ENCODE data around the gene CDR2L. TPM values are rescaled to one million over a fixed set of nuclear protein-coding genes. Genes with fewer than 3 reads are reported as not detected.
"Not testable (repeated sequence)": the region's sequence is repeated elsewhere in the genome, so short reads cannot be mapped to it uniquely, and the experiment has no call there.

Gene CDR2L
- total and polyA plus RNA-seq, 9 donors = 2.1 to 19.2 (median 5.2) TPM

DNA sequence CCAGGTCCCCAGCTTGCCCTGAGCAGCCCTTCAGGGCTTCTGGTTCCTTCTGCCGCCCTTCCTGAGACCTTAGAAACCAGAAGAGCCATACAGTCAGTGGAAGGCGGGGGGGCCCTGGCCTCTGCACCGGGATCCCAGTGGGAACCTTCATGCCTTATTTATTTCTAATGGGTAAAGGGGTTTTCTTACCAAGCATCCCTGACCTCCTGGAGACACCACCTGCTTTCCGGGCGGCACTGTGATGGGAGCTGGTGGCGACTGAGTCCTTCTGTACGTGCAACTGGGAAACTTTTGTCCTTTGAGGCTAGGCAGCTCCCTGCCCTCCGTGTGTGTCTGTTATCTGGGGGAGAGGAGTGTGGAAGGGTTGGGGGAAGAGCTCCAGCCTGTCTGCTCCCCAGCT lies 17.9 kb downstream of the CDR2L start:
- no peak for TF ChIP-seq CTCF (IDR thresholded peaks at IDR 0.05)
- TF ChIP-seq EP300 (IDR thresholded peaks at IDR 0.05) = no peak
- TF ChIP-seq POLR2A (IDR thresholded peaks at IDR 0.05) = no peak
- 85 to 91% (median 90%) methylated on average over 8 of the region's 8 CpGs for whole genome bisulfite sequencing, 3 donors
- no peak for DNase-seq
- intact Hi-C loops (cut with DNase I) = no loop called here
- Histone ChIP-seq H3K27ac (no peak overlapping the region), H3K9me3 (no peaks in the 10 kb centered on the region), H3K27me3 (no peaks in the 10 kb centered on the region), H3K4me3 (no peak overlapping the region), H3K4me1 (ENCODE audit: insufficient read depth) (no peaks in the 10 kb centered on the region), H3K36me3 (no peaks in the 10 kb centered on the region)

DNA sequence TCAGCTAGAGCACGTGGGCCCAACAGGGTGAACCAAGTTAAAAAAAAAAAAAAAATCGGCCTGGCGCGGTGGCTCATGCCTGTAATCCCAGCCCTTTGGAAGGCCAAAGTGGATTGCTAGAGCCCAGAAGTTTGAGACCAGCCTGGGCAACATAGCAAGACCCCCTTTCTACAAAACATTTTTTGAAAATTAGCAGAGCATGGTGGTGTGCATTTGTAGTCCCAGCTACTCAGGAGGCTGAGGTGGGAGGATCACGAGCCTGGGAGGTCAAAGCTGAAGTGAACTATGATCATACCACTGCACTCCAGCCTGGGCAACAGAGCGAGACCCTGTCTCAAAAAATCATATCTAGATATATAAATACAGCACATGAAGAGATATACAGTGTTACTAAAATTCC lies 18.7 kb downstream of the CDR2L start:
- DNase-seq; H3K27me3 ChIP-seq; H3K27ac ChIP-seq; intact Hi-C loops (cut with DNase I); H3K36me3 ChIP-seq; H3K4me3 ChIP-seq; H3K9me3 ChIP-seq; H3K4me1 ChIP-seq (ENCODE audit: insufficient read depth): not testable (repeated sequence)
- WGBS, 3 donors = 92 to 95% (median 94%) methylated on average over 6 of the region's 6 CpGs

- no peak for DNase-seq
- intact Hi-C loops (cut with DNase I) = no loop called here
- WGBS, 3 donors = 90 to 92% (median 91%) methylated on average over 5 of the region's 5 CpGs
Measured at GRCh38 chr17:75006653-75007052, 19.2 kb downstream of the CDR2L start.

DNA sequence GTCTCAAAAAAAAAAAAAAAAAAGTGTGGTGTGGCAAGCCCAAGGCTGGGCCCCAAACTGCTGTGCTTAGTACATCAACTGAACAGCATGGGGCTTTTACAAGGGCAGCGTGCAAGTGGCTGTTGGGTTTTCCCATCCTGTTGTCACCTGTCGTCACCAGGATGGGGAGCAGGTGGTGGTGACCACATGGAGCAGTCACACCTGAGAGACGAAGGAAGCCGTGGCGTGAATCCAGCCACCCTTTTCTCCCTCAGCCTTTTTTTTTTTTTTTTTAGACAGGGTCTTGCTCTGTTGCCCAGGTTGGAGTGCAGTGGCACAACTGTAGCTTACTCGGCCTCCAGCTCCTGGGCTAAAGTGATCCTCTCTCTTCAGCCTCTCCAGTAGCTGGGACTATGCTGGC lies 20.9 kb downstream of the CDR2L start:
- 90 to 91% (median 90%) methylated on average over 6 of the region's 6 CpGs for WGBS, 3 donors
- no peak for TF ChIP-seq POLR2A (IDR thresholded peaks at IDR 0.05)
- no peak for TF ChIP-seq EP300 (IDR thresholded peaks at IDR 0.05)
- no peak for TF ChIP-seq CTCF (IDR thresholded peaks at IDR 0.05)
- H3K27me3 ChIP-seq = no peaks in the 10 kb centered on the region
- no peaks in the 10 kb centered on the region for H3K36me3 ChIP-seq
- H3K4me1 ChIP-seq (ENCODE audit: insufficient read depth) = no peaks in the 10 kb centered on the region
- no peaks in the 10 kb centered on the region for H3K9me3 ChIP-seq
- no peak overlapping the region for H3K27ac ChIP-seq
- intact Hi-C loops (cut with DNase I) = no loop called here
- no peak for DNase-seq
- no peak overlapping the region for H3K4me3 ChIP-seq

More at GRCh38 chr17:75006653-75007052, 19.2 kb downstream of the CDR2L start:
- no peak overlapping the region for H3K27ac ChIP-seq
- H3K9me3 ChIP-seq = no peaks in the 10 kb centered on the region
- no peak overlapping the region for H3K4me3 ChIP-seq
- no peaks in the 10 kb centered on the region for H3K27me3 ChIP-seq
- TF ChIP-seq POLR2A (IDR thresholded peaks at IDR 0.05) (no peak), EP300 (IDR thresholded peaks at IDR 0.05) (no peak), CTCF (IDR thresholded peaks at IDR 0.05) (no peak)
- no peaks in the 10 kb centered on the region for H3K4me1 ChIP-seq (ENCODE audit: insufficient read depth)
- no peaks in the 10 kb centered on the region for H3K36me3 ChIP-seq

DNA sequence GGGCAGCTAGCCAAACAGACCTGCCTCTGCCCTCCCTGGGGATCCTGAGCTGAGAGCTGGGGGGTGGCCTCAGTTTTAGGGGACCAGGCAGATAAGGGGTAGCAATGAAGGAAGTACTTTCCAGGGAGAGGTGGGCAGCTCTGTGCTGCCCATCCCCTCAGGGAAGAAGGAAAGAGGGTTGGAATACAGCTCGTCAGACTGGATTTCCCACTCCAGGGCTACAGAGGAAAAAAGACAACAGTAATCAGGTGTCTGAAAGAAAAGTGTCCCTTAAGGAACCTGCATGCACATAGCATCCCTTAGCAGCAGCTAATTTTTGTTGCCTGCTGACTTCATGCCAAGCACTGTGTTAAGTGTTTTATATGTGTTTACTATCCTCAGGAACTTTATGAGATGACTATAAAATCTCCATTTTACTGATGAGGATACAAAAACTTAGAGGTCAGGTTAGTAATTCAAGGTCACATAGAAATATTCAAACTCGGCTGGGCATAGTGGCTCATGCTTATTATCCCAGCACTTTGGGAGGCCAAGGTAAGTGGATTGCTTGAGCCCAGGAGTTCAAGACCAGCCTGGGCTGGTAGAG lies 21.8 kb downstream of the CDR2L start:
- H3K4me1 ChIP-seq (ENCODE audit: insufficient read depth) = peaks cover 1% of the 10 kb centered on the region
- no peaks in the 10 kb centered on the region for H3K27me3 ChIP-seq
- H3K9me3 ChIP-seq = no peaks in the 10 kb centered on the region
- H3K36me3 ChIP-seq = no peaks in the 10 kb centered on the region
- H3K27ac ChIP-seq = no peak overlapping the region
- intact Hi-C loops (cut with DNase I) = no loop called here
- TF ChIP-seq POLR2A (IDR thresholded peaks at IDR 0.05) (no peak), EP300 (IDR thresholded peaks at IDR 0.05) (no peak), CTCF (IDR thresholded peaks at IDR 0.05) (no peak)
- H3K4me3 ChIP-seq = no peak overlapping the region
- no peak for DNase-seq
- 44 to 51% (median 47%) methylated on average over 2 of the region's 2 CpGs for WGBS, 3 donors

Data from ovary (tissue), 9 donors.